Measurements from ENCODE around the gene PAWR.

Gene PAWR

GRCh38 chr12:79682593-79682992, 8.2 kb downstream of the PAWR start:
- no peaks in the 10 kb centered on the region for H3K27me3 ChIP-seq (replicated peaks)
- TF ChIP-seq CTCF (IDR thresholded peaks at IDR 0.05; ENCODE audit: low read depth, low read length, missing control alignments): no peak
- H3K27ac ChIP-seq: no peak overlapping the region
- in situ Hi-C loops (cut with HindIII; ENCODE audit: low pct_ligation_motif_present, low sequenced_read_pairs): no loop called here
- H3K36me3 ChIP-seq (replicated peaks): no peaks in the 10 kb centered on the region
- no peak for DNase-seq
- no peak overlapping the region for H3K4me3 ChIP-seq (ENCODE audit: low read depth, low read length)

DNA sequence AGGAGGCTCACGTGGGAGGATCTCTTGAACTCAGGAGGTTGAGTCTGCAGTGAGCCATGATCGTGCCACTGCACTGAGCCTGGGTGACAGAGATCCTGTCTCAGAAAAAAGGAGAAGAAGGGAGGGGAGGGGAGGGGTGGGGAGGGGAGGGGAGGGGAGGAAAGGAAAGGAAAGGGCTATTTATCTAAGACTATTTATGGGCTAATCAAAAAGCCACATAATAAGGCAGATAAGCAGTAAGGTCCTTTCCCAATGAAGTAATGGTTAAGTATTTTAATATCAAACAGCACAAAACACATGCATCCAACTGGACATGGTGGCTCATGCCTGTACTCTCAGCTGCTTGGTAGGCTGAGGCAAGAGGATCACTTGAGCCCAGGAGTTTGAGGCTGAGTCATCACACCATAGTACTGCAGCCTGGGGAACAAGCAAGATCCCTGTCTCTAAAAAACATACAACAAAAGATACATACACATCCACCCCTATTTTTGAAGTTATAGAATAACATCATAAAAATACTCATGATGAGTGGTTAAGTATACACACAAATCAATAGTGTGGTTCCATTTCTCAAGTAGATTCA, 9.7 kb downstream of the PAWR start:
- in situ Hi-C loops (cut with HindIII; ENCODE audit: low pct_ligation_motif_present, low sequenced_read_pairs): no loop called here
- no peak overlapping the region for H3K27ac ChIP-seq
- H3K4me3 ChIP-seq (ENCODE audit: low read depth, low read length): no peak overlapping the region
- H3K36me3 ChIP-seq (replicated peaks): no peaks in the 10 kb centered on the region
- H3K27me3 ChIP-seq (replicated peaks): no peaks in the 10 kb centered on the region
- no peak for TF ChIP-seq CTCF (IDR thresholded peaks at IDR 0.05; ENCODE audit: low read depth, low read length, missing control alignments)
- peak; percentile 74 for DNase-seq

GRCh38 chr12:79680051-79680450, 10.7 kb downstream of the PAWR start:
- in situ Hi-C loops (cut with HindIII; ENCODE audit: low pct_ligation_motif_present, low sequenced_read_pairs): no loop called here
- H3K27me3 ChIP-seq (replicated peaks): no peaks in the 10 kb centered on the region
- DNase-seq: no peak

GRCh38 chr12:79678306-79678705, 12.5 kb downstream of the PAWR start:
- TF ChIP-seq CTCF (IDR thresholded peaks at IDR 0.05; ENCODE audit: low read depth, low read length, missing control alignments): no peak
- no peak overlapping the region for H3K27ac ChIP-seq
- no peak for DNase-seq
- H3K4me3 ChIP-seq (ENCODE audit: low read depth, low read length): no peak overlapping the region
- in situ Hi-C loops (cut with HindIII; ENCODE audit: low pct_ligation_motif_present, low sequenced_read_pairs): no loop called here
- H3K27me3 ChIP-seq (replicated peaks): no peaks in the 10 kb centered on the region
- no peaks in the 10 kb centered on the region for H3K36me3 ChIP-seq (replicated peaks)

More at GRCh38 chr12:79680051-79680450, 10.7 kb downstream of the PAWR start:
- Histone ChIP-seq H3K4me3 (ENCODE audit: low read depth, low read length) (no peak overlapping the region), H3K36me3 (replicated peaks) (no peaks in the 10 kb centered on the region), H3K27ac (no peak overlapping the region)
- TF ChIP-seq CTCF (IDR thresholded peaks at IDR 0.05; ENCODE audit: low read depth, low read length, missing control alignments): no peak

DNA sequence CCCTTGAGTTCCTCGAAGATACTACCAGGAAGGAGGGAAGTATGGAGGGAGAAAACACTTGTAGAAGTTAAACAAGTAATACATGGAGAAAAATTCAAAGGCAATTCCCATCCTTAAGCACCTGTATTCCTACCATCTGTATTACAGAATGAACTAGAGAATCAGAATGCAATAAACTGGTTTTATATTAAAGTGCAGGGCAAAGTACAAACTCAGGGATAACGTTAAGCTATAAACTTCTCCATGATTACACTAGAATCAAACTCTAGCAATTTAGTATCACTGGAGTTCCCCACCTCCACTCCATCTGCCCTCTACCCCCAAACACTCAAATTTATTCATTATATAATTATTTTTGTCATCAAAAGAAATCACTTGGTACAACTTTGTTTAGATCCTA, 13.1 kb downstream of the PAWR start:
- no peaks in the 10 kb centered on the region for H3K27me3 ChIP-seq (replicated peaks)
- H3K36me3 ChIP-seq (replicated peaks): no peaks in the 10 kb centered on the region
- TF ChIP-seq CTCF (IDR thresholded peaks at IDR 0.05; ENCODE audit: low read depth, low read length, missing control alignments): no peak
- no peak overlapping the region for H3K4me3 ChIP-seq (ENCODE audit: low read depth, low read length)
- H3K27ac ChIP-seq: no peak overlapping the region
- DNase-seq: no peak
- in situ Hi-C loops (cut with HindIII; ENCODE audit: low pct_ligation_motif_present, low sequenced_read_pairs): no loop called here

- TF ChIP-seq CTCF (IDR thresholded peaks at IDR 0.05; ENCODE audit: low read depth, low read length, missing control alignments): no peak
- no peaks in the 10 kb centered on the region for H3K27me3 ChIP-seq (replicated peaks)
- in situ Hi-C loops (cut with HindIII; ENCODE audit: low pct_ligation_motif_present, low sequenced_read_pairs): no loop called here
- H3K4me3 ChIP-seq (ENCODE audit: low read depth, low read length): no peak overlapping the region
- DNase-seq: no peak
- H3K36me3 ChIP-seq (replicated peaks): no peaks in the 10 kb centered on the region
- no peak overlapping the region for H3K27ac ChIP-seq
These were observed 14.2 kb downstream of the PAWR start for GRCh38 chr12:79676579-79676978.
